Activated CD8-positive, alpha-beta T cell treated with anti-CD3 and anti-CD28 coated beads for 36 hours (primary cell): ENCODE data around the gene IL20. TPM values are rescaled to one million over a fixed set of nuclear protein-coding genes. Genes with fewer than 3 reads are reported as not detected.

Experiments
- ATAC-seq: fragments of 200-7000 bp; cut with Tn5 transposase; one replicate; pipeline ENCODE4 v1.10.0; 2021; ENCODE audit warnings: mild to moderate bottlenecking, moderate library complexity
- CTCF ChIA-PET: fragments of 350-600 bp; sonication (Branson Sonifier 250); formaldehyde crosslinking; loops from one replicate; lab custom pipeline; 2021; ENCODE audit warnings: antibody characterized with exemption; lab: Charles Lee
- POLR2A ChIA-PET: fragments of 350-600 bp; sonication (Branson Sonifier 250); formaldehyde crosslinking; loops from one replicate; lab custom pipeline; 2021; ENCODE audit warnings: antibody characterized with exemption; lab: Charles Lee
- DNase-seq: peaks from one replicate; pipeline ENCODE4 v3.0.0-alpha.2; 2020
- H3K27ac Mint-ChIP-seq: one replicate; pipeline ENCODE4 v1.8.0; 2021; ENCODE audit warnings: mild to moderate bottlenecking, mixed read lengths
- H3K27me3 Mint-ChIP-seq: one replicate; pipeline ENCODE4 v1.8.0; 2021; ENCODE audit warnings: mixed read lengths
- H3K36me3 Mint-ChIP-seq: one replicate; pipeline ENCODE4 v1.8.0; 2021; ENCODE audit warnings: low read depth, mixed read lengths
- H3K4me1 Mint-ChIP-seq: one replicate; pipeline ENCODE4 v1.8.0; 2021; ENCODE audit warnings: low read depth, mixed read lengths
- H3K4me3 Mint-ChIP-seq: one replicate; pipeline ENCODE4 v1.8.0; 2021; ENCODE audit warnings: mild to moderate bottlenecking, moderate library complexity, mixed read lengths
- H3K9me3 Mint-ChIP-seq: one replicate; pipeline ENCODE4 v1.8.0; 2021; ENCODE audit warnings: mixed read lengths
- CTCF ChIP-seq: fragments of 200-600 bp; IDR thresholded peaks from one replicate; pipeline ENCODE4 v1.8.0; 2022; ENCODE audit warnings: antibody characterized with exemption, mild to moderate bottlenecking
- intact Hi-C: fragments of 100-400 bp; cut with micrococcal nuclease; formaldehyde crosslinking; loops from one replicate; pipeline ENCODE4 v1.10.0; 2022
- total RNA-seq, 2 experiments: library from RNA; stranded (reverse); gene quantifications; one replicate each; pipeline ENCODE4 v1.2.3, GENCODE V29; 2021

Gene IL20
- total RNA-seq, 2 experiments from 2014 or later: not detected

- DNase-seq (no peak), ATAC-seq (no peak)
- Mint-ChIP-seq H3K4me3 (no peak overlapping the region), H3K4me1 (peaks cover 34% of the 10 kb centered on the region), H3K36me3 (no peaks in the 10 kb centered on the region), H3K27ac (no peak overlapping the region), H3K9me3 (no peaks in the 10 kb centered on the region), H3K27me3 (no peaks in the 10 kb centered on the region)
- POLR2A ChIA-PET: interaction anchor here (1.6 to 2.0 kb wide), 2 partner anchors 12 to 27 kb away, joined by 4 to 5 read pairs; no protein-coding TSS in a partner anchor
- intact Hi-C loops: no loop called here
- CTCF ChIA-PET: interaction anchor here (2.8 to 6.2 kb wide), 4 partner anchors 25 to 99 kb away, joined by 12 to 35 read pairs (median 20); partner anchors contain the start of gene IL20
- no peak for TF ChIP-seq CTCF
Observed at GRCh38 chr1:206833801-206834200, 31.6 kb upstream of the IL20 start.

GRCh38 chr1:206834217-206834616 is 31.2 kb upstream of the IL20 start:
- Mint-ChIP-seq H3K9me3 (no peaks in the 10 kb centered on the region), H3K27ac (no peak overlapping the region), H3K27me3 (peaks cover 2% of the 10 kb centered on the region), H3K36me3 (no peaks in the 10 kb centered on the region), H3K4me1 (peaks cover 30% of the 10 kb centered on the region), H3K4me3 (no peak overlapping the region)
- no peak for TF ChIP-seq CTCF
- DNase-seq (no peak), ATAC-seq (no peak)
- POLR2A ChIA-PET: interaction anchor here (1.6 to 2.0 kb wide), 2 partner anchors 12 to 27 kb away, joined by 4 to 5 read pairs; no protein-coding TSS in a partner anchor
- intact Hi-C loops: no loop called here
- CTCF ChIA-PET: interaction anchor here (2.8 to 6.2 kb wide), 4 partner anchors 25 to 100 kb away, joined by 12 to 35 read pairs (median 20); partner anchors contain the start of gene IL20

GRCh38 chr1:206834711-206835110 is 30.7 kb upstream of the IL20 start:
- H3K27ac Mint-ChIP-seq: no peak overlapping the region
- no peak for DNase-seq
- no peaks in the 10 kb centered on the region for H3K36me3 Mint-ChIP-seq
- H3K9me3 Mint-ChIP-seq: no peaks in the 10 kb centered on the region
- peaks cover 4% of the 10 kb centered on the region for H3K27me3 Mint-ChIP-seq
- intact Hi-C loops: no loop called here
- TF ChIP-seq CTCF: no peak
- H3K4me3 Mint-ChIP-seq: no peak overlapping the region
- no peak for ATAC-seq
- POLR2A ChIA-PET: interaction anchor here (2.0 kb wide), 1 partner anchor 11 kb away, joined by 5 read pairs; no protein-coding TSS in a partner anchor
- CTCF ChIA-PET: interaction anchor here (0.8 to 6.2 kb wide), 9 partner anchors 13 to 200 kb away, joined by 3 to 35 read pairs (median 6); partner anchors contain the start of genes DYRK3 and IL20
- H3K4me1 Mint-ChIP-seq: peaks cover 25% of the 10 kb centered on the region

- no peak overlapping the region for H3K4me3 Mint-ChIP-seq
- H3K4me1 Mint-ChIP-seq: peaks cover 21% of the 10 kb centered on the region
- ChIA-PET POLR2A (interaction anchor here (2.0 kb wide), 1 partner anchor 11 kb away, joined by 5 read pairs; no protein-coding TSS in a partner anchor), CTCF (interaction anchor here (0.8 to 6.2 kb wide), 11 partner anchors 13 to 200 kb away, joined by 3 to 35 read pairs (median 4); partner anchors contain the start of genes DYRK3 and IL20)
- no peaks in the 10 kb centered on the region for H3K36me3 Mint-ChIP-seq
- ATAC-seq: no peak
- TF ChIP-seq CTCF: no peak
- DNase-seq: no peak
- no peaks in the 10 kb centered on the region for H3K9me3 Mint-ChIP-seq
- H3K27ac Mint-ChIP-seq: no peak overlapping the region
- intact Hi-C loops: no loop called here
- peaks cover 4% of the 10 kb centered on the region for H3K27me3 Mint-ChIP-seq
Observed at GRCh38 chr1:206835186-206835585, 30.2 kb upstream of the IL20 start.

GRCh38 chr1:206836111-206836510 is 29.3 kb upstream of the IL20 start:
- POLR2A ChIA-PET: no interaction called here
- ATAC-seq (no peak), DNase-seq (no peak)
- Mint-ChIP-seq H3K27ac (no peak overlapping the region), H3K4me3 (no peak overlapping the region), H3K4me1 (peaks cover 19% of the 10 kb centered on the region), H3K9me3 (no peaks in the 10 kb centered on the region), H3K27me3 (peaks cover 4% of the 10 kb centered on the region), H3K36me3 (no peaks in the 10 kb centered on the region)
- no peak for TF ChIP-seq CTCF
- intact Hi-C loops: no loop called here
- CTCF ChIA-PET: interaction anchor here (1.0 to 6.2 kb wide), 9 partner anchors 14 to 201 kb away, joined by 3 to 35 read pairs (median 5); partner anchors contain the start of genes DYRK3 and IL20
